ENCODE data around the gene MLXIPL.
"Not testable (repeated sequence)": the region's sequence is repeated elsewhere in the genome, so short reads cannot be mapped to it uniquely, and the experiment has no call there.

GRCh38 chr7:73581006-73581405 is 43.3 kb downstream of the MLXIPL start:
- not testable (repeated sequence) for TF ChIP-seq CTCF (IDR thresholded peaks at IDR 0.05; ENCODE audit: poor library complexity, severe bottlenecking); EZH2 (IDR thresholded peaks at IDR 0.05; ENCODE audit: borderline replicate concordance, insufficient read depth, low read length, poor library complexity, severe bottlenecking); POLR2AphosphoS5 (IDR thresholded peaks at IDR 0.05); REST (IDR thresholded peaks at IDR 0.05; ENCODE audit: borderline replicate concordance)

All from neural cell (in vitro differentiated cells).